HG02678 (cell line): ENCODE measurements around the gene ACRV1.
"Not testable (repeated sequence)": the region's sequence is repeated elsewhere in the genome, so short reads cannot be mapped to it uniquely, and the experiment has no call there.

ENCODE experiments used
- ATAC-seq: cut with Tn5 transposase; IDR thresholded peaks from one replicate; pipeline ENCODE4 v1.9.1; 2021; ENCODE audit warnings: mild to moderate bottlenecking, moderate library complexity; ENCODE audit not compliant: unreplicated experiment

ACRV1 gene

GRCh38 chr11:125680747-125681146 is at the start of gene ACRV1:
TSS of gene ACRV1 (minus strand) at chr11:125680847. CDS start at chr11:125680780, 67 bp downstream.
- no peak for ATAC-seq

GRCh38 chr11:125728969-125729368 is 48.3 kb upstream of the ACRV1 start:
- no peak for ATAC-seq

- ATAC-seq = no peak
Observed at GRCh38 chr11:125724125-125724524, 43.5 kb upstream of the ACRV1 start.

- ATAC-seq = no peak
Observed at GRCh38 chr11:125720781-125721180, 40.1 kb upstream of the ACRV1 start.

- ATAC-seq = not testable (repeated sequence)
Observed at GRCh38 chr11:125704686-125705085, 24.0 kb upstream of the ACRV1 start.

GRCh38 chr11:125701858-125702621 is 21.4 kb upstream of the ACRV1 start:
- no peak for ATAC-seq

GRCh38 chr11:125701018-125701610 is 20.5 kb upstream of the ACRV1 start:
- no peak for ATAC-seq

GRCh38 chr11:125694951-125695350 is 14.3 kb upstream of the ACRV1 start:
- ATAC-seq = no peak

- no peak for ATAC-seq
Observed at GRCh38 chr11:125692887-125693286, 12.2 kb upstream of the ACRV1 start.

GRCh38 chr11:125690006-125690405 is 9.4 kb upstream of the ACRV1 start:
- ATAC-seq = no peak

GRCh38 chr11:125689274-125689859 is 8.7 kb upstream of the ACRV1 start:
- ATAC-seq = no peak

- no peak for ATAC-seq
Observed at GRCh38 chr11:125688632-125689031, 8.0 kb upstream of the ACRV1 start.

GRCh38 chr11:125688066-125688465 is 7.4 kb upstream of the ACRV1 start:
- ATAC-seq = no peak

GRCh38 chr11:125685228-125685627 is 4.6 kb upstream of the ACRV1 start:
- ATAC-seq = no peak

GRCh38 chr11:125679837-125680236 is 810 bp downstream of the ACRV1 start:
- no peak for ATAC-seq

GRCh38 chr11:125679397-125679796 is 1.2 kb downstream of the ACRV1 start:
- ATAC-seq = no peak

- ATAC-seq = no peak
Observed at GRCh38 chr11:125675196-125675595, 5.5 kb downstream of the ACRV1 start.

GRCh38 chr11:125674210-125674609 is 6.4 kb downstream of the ACRV1 start:
- no peak for ATAC-seq

- no peak for ATAC-seq
Observed at GRCh38 chr11:125671561-125671960, 9.1 kb downstream of the ACRV1 start.

- ATAC-seq = no peak
Observed at GRCh38 chr11:125670172-125670571, 10.5 kb downstream of the ACRV1 start.

- ATAC-seq = no peak
Observed at GRCh38 chr11:125667151-125667550, 13.5 kb downstream of the ACRV1 start.

- ATAC-seq = no peak
Observed at GRCh38 chr11:125663910-125664309, 16.7 kb downstream of the ACRV1 start.
